Liver (tissue), 9 donors: Measurements from ENCODE around the gene PLVAP. TPM values are rescaled to one million over a fixed set of nuclear protein-coding genes. Genes with fewer than 3 reads are reported as not detected.
A peak's percentile ranks its signal among the peaks of the same experiment; 100 is the strongest.

Experiments
- DNase-seq: peaks from one replicate; pipeline ENCODE4 v3.0.0-alpha.2; 2017; ENCODE audit warnings: low spot score
- H3K27ac ChIP-seq, 2 donors: one replicate each; pipeline ENCODE4 v1.7.0; 2013; ENCODE audit warnings: inconsistent platforms in 2 of 2, low read length in 2 of 2, control low read depth in 1 of 2, low read depth in 1 of 2, mild to moderate bottlenecking in 1 of 2
- H3K27me3 ChIP-seq, 4 donors: one replicate each; pipeline versions ENCODE4 v1.6.1 to v1.7.0; 2013; ENCODE audit warnings: low read length in 3 of 4, inconsistent platforms in 1 of 4, mild to moderate bottlenecking in 1 of 4, moderate library complexity in 1 of 4; ENCODE audit not compliant: control insufficient read depth in 4 of 4, insufficient read depth in 4 of 4
- H3K36me3 ChIP-seq, 4 donors: one replicate each; pipeline versions ENCODE4 v1.6.1 to v1.7.0; 2013; ENCODE audit warnings: low read length in 3 of 4, mild to moderate bottlenecking in 3 of 4, low read depth in 1 of 4, moderate library complexity in 1 of 4; ENCODE audit not compliant: control insufficient read depth in 4 of 4, insufficient read depth in 3 of 4
- H3K4me1 ChIP-seq, 4 donors: one replicate each; pipeline versions ENCODE4 v1.6.1 to v1.7.0; 2013; ENCODE audit warnings: low read length in 3 of 4, mild to moderate bottlenecking in 3 of 4, moderate library complexity in 1 of 4; ENCODE audit not compliant: control insufficient read depth in 4 of 4, insufficient read depth in 4 of 4
- H3K4me3 ChIP-seq, 3 donors: one replicate each; pipeline versions ENCODE4 v1.6.1 to v1.7.0; 2013; ENCODE audit warnings: low read length in 3 of 3, control low read depth in 1 of 3, low read depth in 1 of 3, mild to moderate bottlenecking in 1 of 3
- H3K9ac ChIP-seq, 2 donors: one replicate each; pipeline ENCODE4 v1.7.0; 2013; ENCODE audit warnings: low read length in 2 of 2, mild to moderate bottlenecking in 2 of 2, moderate library complexity in 2 of 2, control low read depth in 1 of 2, low read depth in 1 of 2
- H3K9me3 ChIP-seq, 4 donors: one replicate each; pipeline versions ENCODE4 v1.6.1 to v1.7.0; 2013; ENCODE audit warnings: low read length in 3 of 4; ENCODE audit not compliant: control insufficient read depth in 4 of 4
- EGR1 ChIP-seq, 2 donors: IDR thresholded peaks; 2 replicates each; pipeline ENCODE4 v1.6.1; 2016 to 2018; ENCODE audit warnings: antibody characterized with exemption in 2 of 2, low read depth in 2 of 2
- FOXA1 ChIP-seq: IDR thresholded peaks from 2 replicates; pipeline ENCODE4 v1.6.1; 2016; ENCODE audit warnings: antibody characterized with exemption
- FOXA2 ChIP-seq: IDR thresholded peaks from 2 replicates; pipeline ENCODE4 v1.6.1; 2016; ENCODE audit warnings: antibody characterized with exemption
- GABPA ChIP-seq, 2 donors: IDR thresholded peaks in 1 of 2; conservative IDR thresholded peaks in 1 of 2; 2 replicates each; pipeline ENCODE4 v1.6.1; 2016; ENCODE audit warnings: antibody characterized with exemption in 2 of 2, mild to moderate bottlenecking in 1 of 2, moderate library complexity in 1 of 2
- HNF4A ChIP-seq, 2 donors: conservative IDR thresholded peaks; 2 replicates each; pipeline ENCODE4 v1.6.1; 2016; ENCODE audit warnings: antibody characterized with exemption in 2 of 2, mild to moderate bottlenecking in 2 of 2
- HNF4G ChIP-seq: IDR thresholded peaks from 2 replicates; pipeline ENCODE4 v1.6.1; 2016; ENCODE audit warnings: antibody characterized with exemption
- JUND ChIP-seq, 2 donors: IDR thresholded peaks; 2 replicates each; pipeline ENCODE4 v1.6.1; 2016; ENCODE audit warnings: antibody characterized with exemption in 2 of 2
- NR2F2 ChIP-seq: IDR thresholded peaks from 2 replicates; pipeline ENCODE4 v1.6.1; 2016; ENCODE audit warnings: antibody characterized with exemption
- RAD21 ChIP-seq, 2 donors: IDR thresholded peaks; 2 replicates each; pipeline ENCODE4 v1.6.1; 2016; ENCODE audit warnings: antibody characterized with exemption in 2 of 2, mild to moderate bottlenecking in 2 of 2
- RXRA ChIP-seq, 2 donors: IDR thresholded peaks; 2 replicates each; pipeline ENCODE4 v1.6.1; 2017 to 2018; ENCODE audit warnings: antibody characterized with exemption in 2 of 2, mild to moderate bottlenecking in 1 of 2
- SP1 ChIP-seq: IDR thresholded peaks from 2 replicates; pipeline ENCODE4 v1.6.1; 2018; ENCODE audit warnings: antibody characterized with exemption, mild to moderate bottlenecking
- WGBS: extraction: QIAGEN DNeasy Blood & Tissue Kit; methylation state at CpG from one replicate; pipeline ENCODE4 v1.1.7; 2013; 5-methylcytosine and 5-hydroxymethylcytosine counted together
- polyA plus RNA-seq, 2 donors: library from polyadenylated mRNA; stranded (reverse) in 1 of 2; unstranded in 1 of 2; fragments of 200-250 nt in 1 of 2; fragments of >200 nt in 1 of 2; fragmentation: Nextera tagmentation in 1 of 2; extraction: Ambion mirVana in 1 of 2; gene quantifications; one replicate each; pipeline versions ENCODE4 v1.2.1 to v1.2.3, GENCODE V29; 2013 to 2015
- total RNA-seq, 2 donors: library from RNA; depleted of rRNA; stranded (reverse); fragments of >200 nt; gene quantifications; one replicate each; pipeline ENCODE4 v1.2.3, GENCODE V29; 2014
- TF ChIP-seq, protein P1 (sequence below): IDR thresholded peaks from 2 replicates; pipeline ENCODE4 v1.6.1; 2016; ENCODE audit warnings: antibody characterized with exemption
- TF ChIP-seq, protein P2 (sequence below): IDR thresholded peaks from 2 replicates; pipeline ENCODE4 v1.6.1; 2016; ENCODE audit warnings: antibody characterized with exemption
- TF ChIP-seq, protein P3 (sequence below): fragments of 150-350 bp; IDR thresholded peaks from 2 replicates; pipeline ENCODE4 v1.5.1; 2017; ENCODE audit warnings: improper control_type of control experiment, low read depth, low read length; ENCODE audit not compliant: missing input control
- TF ChIP-seq, protein P4 (sequence below): IDR thresholded peaks from 2 replicates; pipeline ENCODE4 v1.6.1; 2016; ENCODE audit warnings: antibody characterized with exemption, mild to moderate bottlenecking
- donor health status: healthy.
- donor health status: healthy.
- donor health status: healthy.
- donor health status: healthy.
- donor health status: healthy.

PLVAP gene
- total and polyA plus RNA-seq, 4 donors, result 4.2 to 11.8 (median 8.6) TPM

DNA sequence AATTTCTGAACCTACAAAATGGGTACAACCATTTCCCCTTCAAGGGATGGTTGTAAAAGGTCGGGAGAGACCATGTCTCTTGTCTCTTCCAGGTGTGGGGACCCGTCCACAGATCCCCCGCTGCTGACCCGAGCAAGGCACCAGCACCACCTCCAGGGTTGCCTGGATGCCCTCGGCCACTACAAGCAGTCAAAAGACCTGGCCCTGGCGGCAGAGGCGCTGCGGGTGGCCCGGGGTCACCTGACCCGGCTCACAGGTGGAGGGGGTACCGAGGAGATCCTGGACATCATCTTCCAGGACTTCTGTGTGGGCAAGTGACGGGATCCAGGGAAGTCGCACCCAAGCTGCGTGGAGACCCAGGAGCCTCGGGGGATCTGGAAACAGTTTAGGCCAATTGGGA is 35.8 kb downstream of the PLVAP start:
- TF ChIP-seq, protein P1, sequence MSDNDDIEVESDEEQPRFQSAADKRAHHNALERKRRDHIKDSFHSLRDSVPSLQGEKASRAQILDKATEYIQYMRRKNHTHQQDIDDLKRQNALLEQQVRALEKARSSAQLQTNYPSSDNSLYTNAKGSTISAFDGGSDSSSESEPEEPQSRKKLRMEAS, result no peak
- TF ChIP-seq HNF4G, result no peak
- no peak for TF ChIP-seq FOXA2
- TF ChIP-seq, protein P2, sequence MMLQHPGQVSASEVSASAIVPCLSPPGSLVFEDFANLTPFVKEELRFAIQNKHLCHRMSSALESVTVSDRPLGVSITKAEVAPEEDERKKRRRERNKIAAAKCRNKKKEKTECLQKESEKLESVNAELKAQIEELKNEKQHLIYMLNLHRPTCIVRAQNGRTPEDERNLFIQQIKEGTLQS, result no peak
- Histone ChIP-seq H3K27ac (peak overlapping the region; percentile 49 to 75), H3K9ac (no peak overlapping the region)

DNA sequence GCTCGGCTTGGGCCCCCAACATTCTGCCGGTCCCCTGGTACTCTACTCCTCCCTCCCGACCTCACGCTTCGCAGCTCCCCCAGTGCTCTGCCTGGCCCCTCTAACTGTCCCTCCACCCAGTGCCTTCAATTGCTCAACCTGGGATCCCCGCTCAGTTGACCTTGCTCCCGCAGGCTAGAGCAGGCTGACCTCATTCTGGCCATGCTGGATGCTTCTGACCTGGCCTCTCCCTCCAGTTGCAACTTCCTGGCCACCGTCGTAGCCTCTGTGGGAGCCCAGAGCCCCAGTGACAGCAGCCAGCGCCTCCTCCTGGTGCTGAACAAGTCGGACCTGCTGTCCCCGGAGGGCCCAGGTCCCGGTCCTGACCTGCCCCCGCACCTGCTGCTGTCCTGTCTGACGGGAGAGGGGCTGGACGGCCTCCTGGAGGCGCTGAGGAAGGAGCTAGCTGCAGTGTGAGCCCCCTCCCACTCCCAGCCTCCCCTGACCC is 36.2 kb downstream of the PLVAP start:
- no peaks in the 10 kb centered on the region for H3K9me3 ChIP-seq
- DNase-seq, result no peak

More for the DNA sequence above, 35.8 kb downstream of the PLVAP start:
- Histone ChIP-seq H3K4me1 (peaks cover 8 to 25% (median 17%) of the 10 kb centered on the region in 4 donors), H3K9me3 (no peaks in the 10 kb centered on the region), H3K27me3 (no peaks in the 10 kb centered on the region), H3K4me3 (no peak overlapping the region), H3K36me3 (peaks cover 0 to 3% (median 0%) of the 10 kb centered on the region in 4 donors)
- 95% methylated on average over 15 of the region's 15 CpGs for WGBS
- DNase-seq, result no peak

More for the DNA sequence above, 36.2 kb downstream of the PLVAP start:
- Histone ChIP-seq H3K27me3 (no peaks in the 10 kb centered on the region), H3K4me3 (no peak overlapping the region), H3K36me3 (peaks cover 0 to 3% (median 0%) of the 10 kb centered on the region in 4 donors), H3K27ac (peak overlapping the region; percentile 49 to 75), H3K4me1 (peaks cover 8 to 25% (median 17%) of the 10 kb centered on the region in 4 donors), H3K9ac (no peak overlapping the region)
- WGBS, result 65% methylated on average over 17 of the region's 17 CpGs
- no peak for TF ChIP-seq FOXA1
- TF ChIP-seq, protein P3, sequence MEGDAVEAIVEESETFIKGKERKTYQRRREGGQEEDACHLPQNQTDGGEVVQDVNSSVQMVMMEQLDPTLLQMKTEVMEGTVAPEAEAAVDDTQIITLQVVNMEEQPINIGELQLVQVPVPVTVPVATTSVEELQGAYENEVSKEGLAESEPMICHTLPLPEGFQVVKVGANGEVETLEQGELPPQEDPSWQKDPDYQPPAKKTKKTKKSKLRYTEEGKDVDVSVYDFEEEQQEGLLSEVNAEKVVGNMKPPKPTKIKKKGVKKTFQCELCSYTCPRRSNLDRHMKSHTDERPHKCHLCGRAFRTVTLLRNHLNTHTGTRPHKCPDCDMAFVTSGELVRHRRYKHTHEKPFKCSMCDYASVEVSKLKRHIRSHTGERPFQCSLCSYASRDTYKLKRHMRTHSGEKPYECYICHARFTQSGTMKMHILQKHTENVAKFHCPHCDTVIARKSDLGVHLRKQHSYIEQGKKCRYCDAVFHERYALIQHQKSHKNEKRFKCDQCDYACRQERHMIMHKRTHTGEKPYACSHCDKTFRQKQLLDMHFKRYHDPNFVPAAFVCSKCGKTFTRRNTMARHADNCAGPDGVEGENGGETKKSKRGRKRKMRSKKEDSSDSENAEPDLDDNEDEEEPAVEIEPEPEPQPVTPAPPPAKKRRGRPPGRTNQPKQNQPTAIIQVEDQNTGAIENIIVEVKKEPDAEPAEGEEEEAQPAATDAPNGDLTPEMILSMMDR, result no peak
- TF ChIP-seq HNF4G, result no peak
- peak in 1 of 2 donors; percentile 42 for TF ChIP-seq JUND (IDR thresholded peaks at IDR 0.05)
- no peak for TF ChIP-seq NR2F2
- TF ChIP-seq, protein P2, result no peak
- peak; percentile 52 to 53 for TF ChIP-seq HNF4A (conservative IDR thresholded peaks at IDR 0.05)
- no peak for TF ChIP-seq RAD21 (IDR thresholded peaks at IDR 0.05)
- peak; percentile 51 to 79 for TF ChIP-seq RXRA (IDR thresholded peaks at IDR 0.05)
- TF ChIP-seq, protein P1, result no peak
- TF ChIP-seq, protein P4, sequence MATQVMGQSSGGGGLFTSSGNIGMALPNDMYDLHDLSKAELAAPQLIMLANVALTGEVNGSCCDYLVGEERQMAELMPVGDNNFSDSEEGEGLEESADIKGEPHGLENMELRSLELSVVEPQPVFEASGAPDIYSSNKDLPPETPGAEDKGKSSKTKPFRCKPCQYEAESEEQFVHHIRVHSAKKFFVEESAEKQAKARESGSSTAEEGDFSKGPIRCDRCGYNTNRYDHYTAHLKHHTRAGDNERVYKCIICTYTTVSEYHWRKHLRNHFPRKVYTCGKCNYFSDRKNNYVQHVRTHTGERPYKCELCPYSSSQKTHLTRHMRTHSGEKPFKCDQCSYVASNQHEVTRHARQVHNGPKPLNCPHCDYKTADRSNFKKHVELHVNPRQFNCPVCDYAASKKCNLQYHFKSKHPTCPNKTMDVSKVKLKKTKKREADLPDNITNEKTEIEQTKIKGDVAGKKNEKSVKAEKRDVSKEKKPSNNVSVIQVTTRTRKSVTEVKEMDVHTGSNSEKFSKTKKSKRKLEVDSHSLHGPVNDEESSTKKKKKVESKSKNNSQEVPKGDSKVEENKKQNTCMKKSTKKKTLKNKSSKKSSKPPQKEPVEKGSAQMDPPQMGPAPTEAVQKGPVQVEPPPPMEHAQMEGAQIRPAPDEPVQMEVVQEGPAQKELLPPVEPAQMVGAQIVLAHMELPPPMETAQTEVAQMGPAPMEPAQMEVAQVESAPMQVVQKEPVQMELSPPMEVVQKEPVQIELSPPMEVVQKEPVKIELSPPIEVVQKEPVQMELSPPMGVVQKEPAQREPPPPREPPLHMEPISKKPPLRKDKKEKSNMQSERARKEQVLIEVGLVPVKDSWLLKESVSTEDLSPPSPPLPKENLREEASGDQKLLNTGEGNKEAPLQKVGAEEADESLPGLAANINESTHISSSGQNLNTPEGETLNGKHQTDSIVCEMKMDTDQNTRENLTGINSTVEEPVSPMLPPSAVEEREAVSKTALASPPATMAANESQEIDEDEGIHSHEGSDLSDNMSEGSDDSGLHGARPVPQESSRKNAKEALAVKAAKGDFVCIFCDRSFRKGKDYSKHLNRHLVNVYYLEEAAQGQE, result no peak
- TF ChIP-seq GABPA (IDR thresholded peaks at IDR 0.05 in 1 of 2, conservative IDR thresholded peaks at IDR 0.05 in 1 of 2), result peak in 1 of 2 donors; percentile 12
- TF ChIP-seq SP1, result peak; percentile 76
- TF ChIP-seq EGR1 (IDR thresholded peaks at IDR 0.05; ENCODE audit: low read depth in 2 of 2), result no peak
